ENCODE data around the gene HPGD.

The HPGD gene

DNA sequence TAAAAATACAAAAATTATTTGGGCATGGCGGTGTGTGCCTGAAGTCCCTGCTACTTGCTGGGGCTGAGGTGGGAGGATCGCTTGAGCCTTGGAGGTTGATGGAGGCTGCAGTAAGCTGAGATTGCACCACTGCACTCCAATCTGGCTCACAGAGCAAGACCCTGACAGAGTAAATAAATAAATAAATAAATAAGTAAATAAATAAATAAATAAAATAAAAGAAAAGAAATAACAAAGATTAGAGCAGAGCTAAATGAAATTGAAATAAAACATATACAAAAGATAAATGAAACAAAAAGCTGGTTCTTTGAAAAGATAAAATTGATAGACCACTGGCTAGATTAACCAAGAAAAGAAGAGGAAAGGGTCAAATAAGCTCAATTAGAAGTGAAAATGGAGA is 43.1 kb downstream of the HPGD start:
- in situ Hi-C loops (cut with MboI; ENCODE audit: low sequenced_read_pairs) = no loop called here

DNA sequence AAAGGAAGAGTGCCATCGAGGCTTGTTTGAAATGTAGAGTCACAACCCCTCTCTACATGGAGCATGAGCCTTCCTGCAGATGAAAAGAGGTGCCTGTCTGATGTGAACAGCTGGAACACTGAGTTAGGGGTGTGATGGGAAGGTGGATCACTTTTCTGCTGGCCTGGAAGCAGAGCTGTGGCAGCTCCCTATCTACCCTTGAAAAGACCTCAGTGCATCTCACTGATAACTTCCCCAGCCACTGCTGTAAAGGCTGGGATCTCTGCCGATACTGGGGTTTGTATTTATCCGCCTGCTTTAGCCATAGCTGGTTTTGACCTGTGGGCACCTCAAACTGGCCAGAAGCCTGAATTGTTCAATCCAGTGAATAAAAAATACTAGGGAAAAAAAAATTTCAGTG is 46.8 kb downstream of the HPGD start:
- in situ Hi-C loops (cut with MboI; ENCODE audit: low sequenced_read_pairs) = no loop called here

DNA sequence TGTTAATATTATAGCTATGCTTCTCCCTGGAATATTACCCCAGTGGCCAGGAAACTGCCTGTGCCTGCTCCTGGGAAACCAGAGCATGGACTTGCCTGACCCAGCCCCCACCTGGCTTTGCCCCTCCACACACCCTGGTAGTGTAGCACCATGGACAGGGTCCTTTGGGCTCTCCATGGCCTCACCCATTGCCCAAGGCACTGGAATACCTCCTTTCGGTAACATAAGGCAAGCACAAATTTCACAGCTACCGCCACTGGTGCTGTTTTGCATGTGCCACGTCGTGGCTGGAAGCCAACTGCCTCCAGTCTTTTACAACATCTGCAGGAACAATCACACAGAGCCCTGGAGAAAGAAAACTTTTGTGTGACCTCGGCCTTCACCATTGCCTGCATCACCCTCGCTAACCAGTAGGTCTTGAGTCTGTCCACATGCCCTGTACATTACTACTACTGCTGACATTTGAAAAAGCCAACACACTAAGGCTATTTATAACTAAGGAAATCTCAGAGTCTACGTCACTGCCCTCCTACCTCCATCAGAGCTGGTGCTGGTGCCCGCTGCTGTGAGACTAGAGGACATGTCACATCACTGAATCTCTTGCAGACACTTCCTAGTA is 47.7 kb downstream of the HPGD start:
- in situ Hi-C loops (cut with MboI; ENCODE audit: low sequenced_read_pairs) = no loop called here

DNA sequence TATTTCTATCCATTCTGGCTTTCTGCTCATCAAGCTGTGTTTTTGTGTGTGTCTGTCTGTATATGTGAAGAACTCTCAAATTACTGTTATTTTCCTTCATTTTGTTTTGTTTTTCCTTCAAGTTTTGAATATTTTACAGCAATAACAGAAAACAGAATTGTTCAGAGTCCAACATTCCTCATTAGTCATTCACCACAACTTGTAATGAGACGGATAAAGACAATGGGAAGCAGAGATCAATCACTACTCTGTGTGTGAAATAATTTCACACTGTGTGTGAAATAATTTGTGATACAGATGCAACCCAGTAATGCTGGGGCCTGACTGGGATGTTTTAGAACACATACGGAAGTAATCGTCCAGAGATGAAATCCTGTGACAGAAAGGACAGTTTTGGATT is 55.2 kb downstream of the HPGD start:
- in situ Hi-C loops (cut with MboI; ENCODE audit: low sequenced_read_pairs) = no loop called here

DNA sequence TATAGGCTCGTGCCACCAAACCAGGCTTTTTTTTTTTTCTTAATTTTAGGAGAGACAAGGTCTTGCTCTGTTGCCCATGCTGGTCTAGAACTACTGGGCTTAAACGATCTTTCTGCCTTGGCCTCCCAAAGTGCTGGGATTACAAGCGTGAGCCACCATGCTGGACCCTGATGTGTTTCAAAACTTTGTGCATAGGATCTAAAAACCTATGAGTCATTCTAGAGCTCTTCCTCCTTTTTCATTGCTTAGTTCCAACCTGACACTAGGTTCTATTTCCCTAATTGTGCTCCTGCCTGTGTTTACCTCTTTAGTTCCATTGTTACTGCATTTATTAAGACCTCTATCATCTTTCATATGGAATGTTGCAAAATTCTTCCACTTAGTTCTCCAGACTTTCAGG is 57.3 kb downstream of the HPGD start:
- in situ Hi-C loops (cut with MboI; ENCODE audit: low sequenced_read_pairs) = no loop called here

DNA sequence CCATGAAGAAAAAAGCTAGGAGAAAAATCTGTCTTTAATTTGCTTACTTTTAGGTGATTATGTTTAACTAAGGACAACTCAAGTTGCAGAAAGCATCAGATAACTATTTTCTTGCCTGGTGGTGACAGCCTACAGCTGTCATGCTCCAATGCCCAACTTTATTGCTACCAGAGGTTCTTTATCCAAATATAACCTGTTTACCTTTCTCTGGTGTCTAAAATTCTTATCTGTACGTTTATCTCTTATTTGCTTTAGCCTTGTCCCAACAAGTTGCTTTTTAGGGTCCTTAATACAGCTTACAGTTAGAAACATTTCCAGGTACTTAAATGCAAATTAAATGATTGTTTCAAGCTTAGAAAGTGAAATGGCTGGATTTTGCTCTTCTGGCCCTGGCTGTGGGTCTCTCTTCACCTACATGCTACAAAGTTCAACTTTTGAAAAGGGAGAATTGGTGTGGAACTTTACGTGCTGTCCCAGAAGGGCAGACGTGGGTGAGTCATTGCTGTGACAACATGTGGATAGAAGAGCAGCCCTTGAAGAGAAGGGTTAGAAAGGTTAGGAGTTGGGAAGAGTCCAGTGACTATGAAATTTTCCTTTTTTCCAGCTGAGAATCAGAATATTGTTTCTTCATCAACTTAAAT is 60.7 kb downstream of the HPGD start:
- in situ Hi-C loops (cut with MboI; ENCODE audit: low sequenced_read_pairs) = no loop called here

DNA sequence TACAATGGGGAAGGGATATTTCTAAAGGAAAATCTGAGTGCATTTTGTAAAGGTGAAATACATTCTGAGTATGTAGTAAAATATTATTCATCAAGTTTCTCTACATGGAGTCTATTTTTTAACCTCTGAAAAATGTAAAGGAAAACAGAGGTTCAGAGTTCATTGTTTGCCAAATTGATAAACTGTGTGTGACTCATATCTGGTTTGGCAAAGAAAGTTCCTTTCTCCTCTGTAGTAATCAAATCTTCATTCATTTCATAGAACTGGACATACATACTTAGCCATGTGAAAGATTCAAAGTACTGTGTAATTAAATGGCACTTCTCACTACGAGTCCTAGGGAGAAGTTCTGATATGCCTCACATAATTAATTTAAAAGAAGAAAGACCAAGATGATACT is 61.6 kb downstream of the HPGD start:
- in situ Hi-C loops (cut with MboI; ENCODE audit: low sequenced_read_pairs) = no loop called here

DNA sequence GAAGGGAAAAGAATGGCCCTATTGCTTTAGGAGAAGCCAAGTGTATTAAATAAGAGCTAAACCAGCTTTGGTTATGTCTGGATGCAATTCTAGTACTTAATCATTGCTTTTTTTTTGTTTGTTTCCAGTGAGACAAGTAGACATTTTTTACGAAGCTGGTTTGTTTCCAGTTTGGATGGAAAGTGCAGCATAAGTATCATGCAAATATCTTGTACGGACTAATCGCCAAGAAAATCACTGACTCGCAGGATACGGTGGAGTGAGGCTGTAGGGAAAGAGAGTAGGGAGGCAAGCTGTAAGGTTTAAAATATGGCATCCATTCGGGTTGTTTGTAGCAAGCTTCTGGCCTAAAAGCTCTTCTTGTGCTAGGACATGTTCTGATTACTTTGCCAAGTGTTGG is 64.8 kb downstream of the HPGD start:
- in situ Hi-C loops (cut with MboI; ENCODE audit: low sequenced_read_pairs) = no loop called here

DNA sequence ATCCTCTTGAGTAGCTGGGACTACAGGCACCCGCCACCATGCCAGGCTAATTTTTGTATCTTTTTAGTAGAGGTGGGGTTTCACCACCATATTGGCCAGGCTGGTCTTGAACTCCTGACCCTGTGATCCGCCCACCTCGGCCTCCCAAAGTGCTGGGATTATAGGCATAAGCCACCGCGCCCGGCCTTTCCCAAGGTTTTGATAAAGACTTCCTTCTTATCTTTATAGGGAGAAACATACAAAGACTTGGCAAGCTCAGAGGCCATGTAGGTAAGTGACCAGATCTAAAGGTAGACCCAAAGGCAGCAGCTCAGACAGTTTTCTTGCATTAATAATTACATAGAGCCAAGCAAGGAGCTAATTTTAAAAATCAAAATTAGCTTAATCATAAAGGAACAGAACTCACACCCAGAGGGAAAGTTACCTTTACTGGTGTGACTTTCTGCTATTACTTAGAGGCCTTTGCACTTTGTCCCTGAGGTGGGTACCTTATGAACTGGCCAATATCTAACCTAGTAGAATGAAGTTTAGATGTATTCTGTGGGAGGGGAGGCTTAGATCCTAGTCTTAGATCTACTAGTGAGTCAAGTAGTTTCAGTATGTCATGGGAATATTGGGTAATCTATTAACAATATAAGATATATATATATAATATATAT is 67.3 kb downstream of the HPGD start:
- in situ Hi-C loops (cut with MboI; ENCODE audit: low sequenced_read_pairs) = no loop called here

DNA sequence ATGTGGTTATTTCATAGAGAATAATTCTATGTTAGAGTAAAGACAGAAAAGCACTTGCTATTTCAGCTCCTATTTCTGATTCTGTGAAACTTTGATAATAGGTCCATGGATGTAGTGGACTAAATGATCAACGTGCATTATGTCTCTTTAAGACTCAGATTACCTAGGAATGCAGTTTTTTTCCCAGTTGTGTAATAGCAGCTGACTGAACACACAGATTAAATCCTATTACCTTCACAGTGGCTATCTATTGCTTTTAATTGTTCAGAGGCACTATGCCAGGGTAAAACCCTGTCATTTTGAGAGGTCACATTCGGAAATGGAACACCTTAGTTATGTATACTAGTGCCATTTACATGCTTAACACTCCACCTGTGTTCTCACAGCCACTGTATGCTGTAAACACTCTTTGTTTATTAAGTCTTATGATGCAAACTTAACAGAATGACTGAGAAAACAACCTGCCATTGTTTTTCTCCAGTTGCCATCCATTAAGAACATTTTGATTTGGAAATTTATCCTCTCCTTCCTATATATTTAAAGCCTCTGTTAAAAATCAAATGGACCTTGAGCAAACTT is 70.5 kb downstream of the HPGD start:
- in situ Hi-C loops (cut with MboI; ENCODE audit: low sequenced_read_pairs) = no loop called here

DNA sequence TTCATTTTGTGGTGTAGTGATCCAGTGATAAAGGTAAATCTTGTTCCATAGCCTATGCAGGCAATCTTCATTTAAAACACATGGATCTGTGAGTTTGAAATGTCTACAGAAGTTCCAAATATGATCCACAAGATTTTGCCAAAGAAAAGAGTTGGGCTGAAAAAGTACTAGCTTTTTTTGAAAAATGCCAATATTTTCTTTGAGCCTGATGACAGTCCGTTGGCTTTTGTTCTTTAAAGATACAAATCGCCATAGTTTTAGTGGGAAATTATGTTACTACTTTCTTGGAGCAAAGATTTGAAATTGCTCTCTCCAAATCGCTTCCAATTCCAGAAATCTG is 71.5 kb downstream of the HPGD start:
- in situ Hi-C loops (cut with MboI; ENCODE audit: low sequenced_read_pairs) = no loop called here

DNA sequence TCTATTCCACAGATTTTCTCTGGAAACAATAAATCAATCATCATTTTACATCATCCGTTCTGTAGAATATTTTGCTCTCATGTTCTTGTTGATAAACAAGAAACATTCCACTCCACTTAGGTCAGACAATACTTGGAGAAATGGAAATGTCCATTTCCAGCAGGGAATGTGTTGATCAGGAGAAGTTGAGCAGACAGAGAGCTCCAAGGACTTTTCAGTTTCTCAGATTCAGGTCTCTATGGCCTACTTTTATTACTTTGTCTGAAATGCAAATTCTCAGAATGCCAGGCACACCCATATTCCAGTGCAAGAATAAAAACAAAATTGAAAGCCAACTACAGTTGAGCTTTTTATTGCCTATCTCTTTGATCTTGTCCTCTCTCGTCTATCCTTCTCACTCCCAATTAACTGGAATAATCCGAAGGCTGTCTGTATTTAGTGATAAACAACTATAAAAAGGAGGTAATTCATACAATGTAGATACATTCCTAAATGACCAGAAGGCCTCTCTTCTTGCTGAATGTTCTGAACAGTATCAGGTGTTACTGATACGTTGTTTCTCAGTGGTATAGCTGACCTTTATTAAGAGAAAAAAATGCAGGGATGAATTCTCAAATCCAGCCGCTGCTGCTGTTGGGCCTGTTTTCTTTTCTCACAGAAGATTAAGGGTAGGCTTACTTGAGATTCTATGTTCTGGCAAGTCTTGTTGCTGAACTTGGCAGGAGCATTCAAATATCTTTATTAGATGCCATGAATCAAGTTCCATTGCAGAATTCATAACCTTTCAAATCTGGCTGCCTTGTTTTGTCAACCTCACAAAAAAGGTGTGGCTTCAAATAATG is 72.1 kb downstream of the HPGD start:
- in situ Hi-C loops (cut with MboI; ENCODE audit: low sequenced_read_pairs) = no loop called here

DNA sequence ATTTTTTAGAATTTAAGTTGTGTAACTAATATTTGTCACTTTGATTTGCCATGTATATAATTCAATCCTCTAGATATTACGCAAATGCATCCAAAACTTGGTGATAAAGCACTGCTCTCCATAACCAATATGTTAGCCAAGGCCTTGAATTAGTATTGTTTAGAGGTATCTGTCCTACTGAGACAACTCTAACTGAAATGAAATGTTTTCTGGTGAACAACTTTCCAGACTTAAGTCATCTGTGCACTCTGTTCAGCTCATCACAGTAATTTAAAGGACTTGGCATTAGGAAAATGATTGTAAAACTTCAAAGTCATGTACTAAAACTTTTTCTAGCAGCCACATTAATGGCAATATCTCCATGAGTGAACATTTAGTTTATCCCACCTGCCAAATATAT is 73.1 kb downstream of the HPGD start:
- in situ Hi-C loops (cut with MboI; ENCODE audit: low sequenced_read_pairs) = no loop called here

DNA sequence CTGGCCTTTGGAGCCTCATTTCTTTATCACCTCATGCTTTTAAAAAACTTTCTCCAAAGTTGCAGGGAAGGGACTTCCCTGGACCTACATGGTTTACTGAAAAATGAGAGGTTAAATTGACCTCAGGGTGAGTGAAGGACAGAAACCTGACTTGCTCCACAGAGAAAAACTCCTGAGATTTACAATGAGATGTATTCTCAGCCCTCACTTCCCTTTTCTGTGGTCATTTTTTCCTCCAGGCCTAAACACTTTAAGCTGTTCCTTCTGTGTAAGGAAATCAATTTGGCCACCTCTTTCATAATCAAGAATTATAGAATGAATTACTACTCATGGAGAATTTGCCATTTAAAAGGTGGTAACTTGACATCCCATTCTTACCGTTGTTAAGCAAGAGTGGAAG is 77.9 kb downstream of the HPGD start:
- in situ Hi-C loops (cut with MboI; ENCODE audit: low sequenced_read_pairs) = no loop called here

All from HL-60/S4 treated with phorbol 12-myristate 13-acetate at 8.2 ng/mL for 4 days and 3 days (cell line).